ENCODE data around the gene PROC.

The PROC gene

DNA sequence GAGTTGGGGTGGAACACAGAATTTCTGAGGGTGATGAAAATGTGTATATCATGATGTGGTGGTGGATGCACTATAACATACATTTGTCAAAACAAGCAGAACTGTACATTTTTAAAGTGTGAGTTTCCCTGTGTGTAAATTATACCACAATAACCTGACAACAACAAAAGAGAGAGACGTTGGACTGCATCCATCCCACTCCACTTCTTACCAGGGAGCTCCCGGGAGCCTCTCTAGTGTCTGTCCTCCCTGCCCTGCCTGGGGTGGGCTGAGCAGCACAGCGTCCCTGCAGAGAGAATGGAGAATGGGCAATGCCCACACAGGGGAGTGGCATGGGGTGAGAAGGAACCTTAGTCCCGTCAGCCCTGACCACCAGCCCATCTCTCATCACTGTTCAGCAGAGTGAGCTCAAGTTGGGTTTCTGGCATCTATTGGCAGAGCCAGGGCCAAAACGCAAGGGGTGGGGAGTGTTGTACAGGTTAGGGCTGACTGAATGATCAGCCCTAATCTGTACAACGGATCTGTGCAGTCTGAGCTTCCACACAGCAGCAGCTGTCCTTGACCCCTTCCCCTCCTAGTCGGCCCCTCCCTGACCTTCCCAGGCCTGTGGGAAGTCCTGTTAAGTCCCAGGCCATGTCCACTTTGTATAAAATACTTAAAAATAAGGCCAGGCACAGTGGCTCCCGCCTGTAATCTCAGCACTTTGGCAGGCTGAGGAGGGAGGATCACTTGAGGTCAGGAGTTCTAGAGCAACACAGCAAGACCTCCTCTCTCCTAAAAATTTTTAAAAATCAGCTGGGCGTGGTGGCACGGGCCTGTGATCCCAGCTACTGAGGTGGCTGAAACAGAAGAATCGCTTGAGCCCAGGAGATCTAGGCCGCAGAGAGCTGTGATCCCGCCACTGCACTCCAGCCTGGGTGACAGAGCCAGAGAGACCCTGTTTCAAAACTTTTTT, 3.3 kb upstream of the PROC start:
- no peak for DNase-seq (ENCODE audit: low read depth)

DNA sequence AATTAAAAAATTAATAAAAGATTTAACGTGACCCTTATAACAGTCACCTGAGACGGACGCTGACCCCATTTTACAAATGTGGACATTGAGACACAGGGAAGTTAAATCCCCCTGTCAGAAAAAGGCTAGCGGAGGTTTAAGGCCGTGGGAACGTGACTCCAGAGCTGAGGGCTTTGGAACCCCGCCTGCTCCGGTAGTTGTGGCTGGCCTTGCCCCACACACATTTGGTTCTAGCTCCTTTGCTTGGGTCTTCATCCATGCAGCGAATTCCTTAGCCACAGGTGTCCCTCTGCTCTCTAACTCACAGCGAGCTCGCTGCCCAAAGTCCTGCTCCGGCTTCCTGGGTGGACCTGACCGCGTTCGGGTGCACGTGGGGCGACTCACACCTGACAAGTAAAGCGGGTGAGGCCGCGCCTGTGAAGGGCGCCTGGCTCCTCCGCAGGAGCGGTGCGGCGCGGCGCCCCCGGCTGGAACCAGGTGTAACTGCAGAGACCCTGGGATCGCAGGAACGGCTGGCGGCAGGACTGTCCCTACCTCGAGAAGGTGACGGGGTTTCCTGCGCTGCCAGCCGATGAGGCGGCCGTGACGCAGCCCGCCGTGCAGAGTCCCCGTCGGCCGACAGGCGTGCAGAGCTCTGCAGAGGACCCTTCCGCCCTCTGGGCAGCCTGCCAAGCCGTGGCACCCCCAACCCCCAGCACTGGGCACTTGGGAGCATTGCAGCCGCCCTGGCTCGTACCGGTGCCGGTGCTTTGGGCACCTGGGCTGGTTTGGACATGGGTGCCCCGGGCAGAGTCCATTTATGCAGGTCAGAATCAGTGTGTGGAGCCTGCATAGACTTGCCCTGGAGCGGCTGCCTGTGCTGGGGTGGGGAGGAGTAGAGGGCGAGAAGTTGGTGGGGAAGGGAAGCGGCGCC, 2.4 kb upstream of the PROC start:
- no peak for DNase-seq (ENCODE audit: low read depth)

DNA sequence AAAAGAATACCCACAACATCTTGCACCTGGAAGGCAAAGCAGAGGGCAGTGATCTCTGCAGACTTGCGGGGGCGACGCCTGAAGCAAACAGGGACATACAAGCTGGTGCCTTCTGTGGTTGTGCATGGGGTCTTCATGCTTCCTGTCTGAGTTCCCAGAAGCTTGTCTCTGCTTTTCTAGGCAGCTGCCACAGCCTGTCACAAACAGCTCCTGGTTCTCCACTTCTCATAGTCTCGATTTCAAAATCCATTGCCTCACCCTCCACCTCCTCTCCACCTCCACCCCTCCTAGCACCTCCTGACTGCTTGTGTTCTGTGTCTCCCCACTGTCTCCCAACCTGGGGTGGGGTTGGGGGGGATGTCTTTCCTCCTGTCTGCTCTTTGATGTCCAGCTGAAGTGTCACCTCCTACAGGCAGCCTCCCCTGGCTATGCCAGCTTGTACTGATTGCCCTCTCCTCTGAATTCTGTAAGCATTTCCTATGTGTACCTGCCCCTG, 1.7 kb upstream of the PROC start:
- DNase-seq (ENCODE audit: low read depth): no peak

DNA sequence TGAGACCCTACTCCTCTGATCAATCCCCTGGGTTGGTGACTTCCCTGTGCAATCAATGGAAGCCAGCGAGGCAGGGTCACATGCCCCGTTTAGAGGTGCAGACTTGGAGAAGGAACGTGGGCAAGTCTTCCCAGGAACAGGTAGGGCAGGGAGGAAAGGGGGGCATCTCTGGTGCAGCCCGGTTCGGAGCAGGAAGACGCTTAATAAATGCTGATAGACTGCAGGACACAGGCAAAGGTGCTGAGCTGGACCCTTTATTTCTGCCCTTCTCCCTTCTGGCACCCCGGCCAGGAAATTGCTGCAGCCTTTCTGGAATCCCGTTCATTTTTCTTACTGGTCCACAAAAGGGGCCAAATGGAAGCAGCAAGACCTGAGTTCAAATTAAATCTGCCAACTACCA, 821 bp upstream of the PROC start:
- DNase-seq (ENCODE audit: low read depth): no peak

DNA sequence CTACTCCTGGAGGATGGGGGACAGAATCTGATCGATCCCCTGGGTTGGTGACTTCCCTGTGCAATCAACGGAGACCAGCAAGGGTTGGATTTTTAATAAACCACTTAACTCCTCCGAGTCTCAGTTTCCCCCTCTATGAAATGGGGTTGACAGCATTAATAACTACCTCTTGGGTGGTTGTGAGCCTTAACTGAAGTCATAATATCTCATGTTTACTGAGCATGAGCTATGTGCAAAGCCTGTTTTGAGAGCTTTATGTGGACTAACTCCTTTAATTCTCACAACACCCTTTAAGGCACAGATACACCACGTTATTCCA, 844 bp downstream of the PROC start:
- no peak for DNase-seq (ENCODE audit: low read depth)

DNA sequence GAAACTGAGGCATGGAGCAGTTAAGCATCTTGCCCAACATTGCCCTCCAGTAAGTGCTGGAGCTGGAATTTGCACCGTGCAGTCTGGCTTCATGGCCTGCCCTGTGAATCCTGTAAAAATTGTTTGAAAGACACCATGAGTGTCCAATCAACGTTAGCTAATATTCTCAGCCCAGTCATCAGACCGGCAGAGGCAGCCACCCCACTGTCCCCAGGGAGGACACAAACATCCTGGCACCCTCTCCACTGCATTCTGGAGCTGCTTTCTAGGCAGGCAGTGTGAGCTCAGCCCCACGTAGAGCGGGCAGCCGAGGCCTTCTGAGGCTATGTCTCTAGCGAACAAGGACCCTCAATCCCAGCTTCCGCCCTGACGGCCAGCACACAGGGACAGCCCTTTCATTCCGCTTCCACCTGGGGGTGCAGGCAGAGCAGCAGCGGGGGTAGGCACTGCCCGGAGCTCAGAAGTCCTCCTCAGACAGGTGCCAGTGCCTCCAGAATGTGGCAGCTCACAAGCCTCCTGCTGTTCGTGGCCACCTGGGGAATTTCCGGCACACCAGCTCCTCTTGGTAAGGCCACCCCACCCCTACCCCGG, 1.3 kb downstream of the PROC start:
- no peak for DNase-seq (ENCODE audit: low read depth)

DNA sequence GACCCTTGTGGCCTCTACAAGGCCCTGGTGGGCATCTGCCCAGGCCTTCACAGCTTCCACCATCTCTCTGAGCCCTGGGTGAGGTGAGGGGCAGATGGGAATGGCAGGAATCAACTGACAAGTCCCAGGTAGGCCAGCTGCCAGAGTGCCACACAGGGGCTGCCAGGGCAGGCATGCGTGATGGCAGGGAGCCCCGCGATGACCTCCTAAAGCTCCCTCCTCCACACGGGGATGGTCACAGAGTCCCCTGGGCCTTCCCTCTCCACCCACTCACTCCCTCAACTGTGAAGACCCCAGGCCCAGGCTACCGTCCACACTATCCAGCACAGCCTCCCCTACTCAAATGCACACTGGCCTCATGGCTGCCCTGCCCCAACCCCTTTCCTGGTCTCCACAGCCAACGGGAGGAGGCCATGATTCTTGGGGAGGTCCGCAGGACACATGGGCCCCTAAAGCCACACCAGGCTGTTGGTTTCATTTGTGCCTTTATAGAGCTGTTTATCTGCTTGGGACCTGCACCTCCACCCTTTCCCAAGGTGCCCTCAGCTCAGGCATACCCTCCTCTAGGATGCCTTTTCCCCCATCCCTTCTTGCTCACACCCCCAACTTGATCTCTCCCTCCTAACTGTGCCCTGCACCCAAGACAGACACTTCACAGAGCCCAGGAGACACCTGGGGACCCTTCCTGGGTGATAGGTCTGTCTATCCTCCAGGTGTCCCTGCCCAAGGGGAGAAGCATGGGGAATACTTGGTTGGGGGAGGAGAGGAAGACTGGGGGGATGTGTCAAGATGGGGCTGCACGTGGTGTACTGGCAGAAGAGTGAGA, 2.0 kb downstream of the PROC start:
- DNase-seq (ENCODE audit: low read depth): no peak

DNA sequence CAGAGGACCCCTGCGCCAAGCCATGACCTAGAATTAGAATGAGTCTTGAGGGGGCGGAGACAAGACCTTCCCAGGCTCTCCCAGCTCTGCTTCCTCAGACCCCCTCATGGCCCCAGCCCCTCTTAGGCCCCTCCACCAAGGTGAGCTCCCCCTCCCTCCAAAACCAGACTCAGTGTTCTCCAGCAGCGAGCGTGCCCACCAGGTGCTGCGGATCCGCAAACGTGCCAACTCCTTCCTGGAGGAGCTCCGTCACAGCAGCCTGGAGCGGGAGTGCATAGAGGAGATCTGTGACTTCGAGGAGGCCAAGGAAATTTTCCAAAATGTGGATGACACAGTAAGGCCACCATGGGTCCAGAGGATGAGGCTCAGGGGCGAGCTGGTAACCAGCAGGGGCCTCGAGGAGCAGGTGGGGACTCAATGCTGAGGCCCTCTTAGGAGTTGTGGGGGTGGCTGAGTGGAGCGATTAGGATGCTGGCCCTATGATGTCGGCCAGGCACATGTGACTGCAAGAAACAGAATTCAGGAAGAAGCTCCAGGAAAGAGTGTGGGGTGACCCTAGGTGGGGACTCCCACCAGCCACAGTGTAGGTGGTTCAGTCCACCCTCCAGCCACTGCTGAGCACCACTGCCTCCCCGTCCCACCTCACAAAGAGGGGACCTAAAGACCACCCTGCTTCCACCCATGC, 3.0 kb downstream of the PROC start:
- DNase-seq (ENCODE audit: low read depth): no peak

DNA sequence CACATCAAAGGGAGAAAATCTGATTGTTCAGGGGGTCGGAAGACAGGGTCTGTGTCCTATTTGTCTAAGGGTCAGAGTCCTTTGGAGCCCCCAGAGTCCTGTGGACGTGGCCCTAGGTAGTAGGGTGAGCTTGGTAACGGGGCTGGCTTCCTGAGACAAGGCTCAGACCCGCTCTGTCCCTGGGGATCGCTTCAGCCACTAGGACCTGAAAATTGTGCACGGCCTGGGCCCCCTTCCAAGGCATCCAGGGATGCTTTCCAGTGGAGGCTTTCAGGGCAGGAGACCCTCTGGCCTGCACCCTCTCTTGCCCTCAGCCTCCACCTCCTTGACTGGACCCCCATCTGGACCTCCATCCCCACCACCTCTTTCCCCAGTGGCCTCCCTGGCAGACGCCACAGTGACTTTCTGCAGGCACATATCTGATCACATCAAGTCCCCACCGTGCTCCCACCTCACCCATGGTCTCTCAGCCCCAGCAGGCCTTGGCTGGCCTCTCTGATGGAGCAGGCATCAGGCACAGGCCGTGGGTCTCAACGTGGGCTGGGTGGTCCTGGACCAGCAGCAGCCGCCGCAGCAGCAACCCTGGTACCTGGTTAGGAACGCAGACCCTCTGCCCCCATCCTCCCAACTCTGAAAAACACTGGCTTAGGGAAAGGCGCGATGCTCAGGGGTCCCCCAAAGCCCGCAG, 3.8 kb downstream of the PROC start:
- no peak for DNase-seq (ENCODE audit: low read depth)

DNA sequence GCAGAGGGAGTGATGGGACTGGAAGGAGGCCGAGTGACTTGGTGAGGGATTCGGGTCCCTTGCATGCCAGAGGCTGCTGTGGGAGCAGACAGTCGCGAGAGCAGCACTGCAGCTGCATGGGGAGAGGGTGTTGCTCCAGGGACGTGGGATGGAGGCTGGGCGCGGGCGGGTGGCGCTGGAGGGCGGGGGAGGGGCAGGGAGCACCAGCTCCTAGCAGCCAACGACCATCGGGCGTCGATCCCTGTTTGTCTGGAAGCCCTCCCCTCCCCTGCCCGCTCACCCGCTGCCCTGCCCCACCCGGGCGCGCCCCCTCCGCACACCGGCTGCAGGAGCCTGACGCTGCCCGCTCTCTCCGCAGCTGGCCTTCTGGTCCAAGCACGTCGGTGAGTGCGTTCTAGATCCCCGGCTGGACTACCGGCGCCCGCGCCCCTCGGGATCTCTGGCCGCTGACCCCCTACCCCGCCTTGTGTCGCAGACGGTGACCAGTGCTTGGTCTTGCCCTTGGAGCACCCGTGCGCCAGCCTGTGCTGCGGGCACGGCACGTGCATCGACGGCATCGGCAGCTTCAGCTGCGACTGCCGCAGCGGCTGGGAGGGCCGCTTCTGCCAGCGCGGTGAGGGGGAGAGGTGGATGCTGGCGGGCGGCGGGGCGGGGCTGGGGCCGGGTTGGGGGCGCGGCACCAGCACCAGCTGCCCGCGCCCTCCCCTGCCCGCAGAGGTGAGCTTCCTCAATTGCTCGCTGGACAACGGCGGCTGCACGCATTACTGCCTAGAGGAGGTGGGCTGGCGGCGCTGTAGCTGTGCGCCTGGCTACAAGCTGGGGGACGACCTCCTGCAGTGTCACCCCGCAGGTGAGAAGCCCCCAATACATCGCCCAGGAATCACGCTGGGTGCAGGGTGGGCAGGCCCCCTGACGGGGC, 4.6 kb downstream of the PROC start:
- no peak for DNase-seq (ENCODE audit: low read depth)

DNA sequence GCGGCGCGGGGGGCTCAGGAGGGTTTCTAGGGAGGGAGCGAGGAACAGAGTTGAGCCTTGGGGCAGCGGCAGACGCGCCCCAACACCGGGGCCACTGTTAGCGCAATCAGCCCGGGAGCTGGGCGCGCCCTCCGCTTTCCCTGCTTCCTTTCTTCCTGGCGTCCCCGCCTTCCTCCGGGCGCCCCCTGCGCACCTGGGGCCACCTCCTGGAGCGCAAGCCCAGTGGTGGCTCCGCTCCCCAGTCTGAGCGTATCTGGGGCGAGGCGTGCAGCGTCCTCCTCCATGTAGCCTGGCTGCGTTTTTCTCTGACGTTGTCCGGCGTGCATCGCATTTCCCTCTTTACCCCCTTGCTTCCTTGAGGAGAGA, 5.2 kb downstream of the PROC start:
- DNase-seq (ENCODE audit: low read depth): no peak

DNA sequence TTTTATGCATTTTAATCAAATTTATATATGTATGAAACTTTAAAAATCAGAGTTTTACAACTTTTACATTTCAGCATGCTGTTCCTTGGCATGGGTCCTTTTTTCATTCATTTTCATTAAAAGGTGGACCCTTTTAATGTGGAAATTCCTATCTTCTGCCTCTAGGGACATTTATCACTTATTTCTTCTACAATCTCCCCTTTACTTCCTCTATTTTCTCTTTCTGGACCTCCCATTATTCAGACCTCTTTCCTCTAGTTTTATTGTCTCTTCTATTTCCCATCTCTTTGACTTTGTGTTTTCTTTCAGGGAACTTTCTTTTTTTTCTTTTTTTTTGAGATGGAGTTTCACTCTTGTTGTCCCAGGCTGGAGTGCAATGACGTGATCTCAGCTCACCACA, 5.7 kb downstream of the PROC start:
- no peak for DNase-seq (ENCODE audit: low read depth)

DNA sequence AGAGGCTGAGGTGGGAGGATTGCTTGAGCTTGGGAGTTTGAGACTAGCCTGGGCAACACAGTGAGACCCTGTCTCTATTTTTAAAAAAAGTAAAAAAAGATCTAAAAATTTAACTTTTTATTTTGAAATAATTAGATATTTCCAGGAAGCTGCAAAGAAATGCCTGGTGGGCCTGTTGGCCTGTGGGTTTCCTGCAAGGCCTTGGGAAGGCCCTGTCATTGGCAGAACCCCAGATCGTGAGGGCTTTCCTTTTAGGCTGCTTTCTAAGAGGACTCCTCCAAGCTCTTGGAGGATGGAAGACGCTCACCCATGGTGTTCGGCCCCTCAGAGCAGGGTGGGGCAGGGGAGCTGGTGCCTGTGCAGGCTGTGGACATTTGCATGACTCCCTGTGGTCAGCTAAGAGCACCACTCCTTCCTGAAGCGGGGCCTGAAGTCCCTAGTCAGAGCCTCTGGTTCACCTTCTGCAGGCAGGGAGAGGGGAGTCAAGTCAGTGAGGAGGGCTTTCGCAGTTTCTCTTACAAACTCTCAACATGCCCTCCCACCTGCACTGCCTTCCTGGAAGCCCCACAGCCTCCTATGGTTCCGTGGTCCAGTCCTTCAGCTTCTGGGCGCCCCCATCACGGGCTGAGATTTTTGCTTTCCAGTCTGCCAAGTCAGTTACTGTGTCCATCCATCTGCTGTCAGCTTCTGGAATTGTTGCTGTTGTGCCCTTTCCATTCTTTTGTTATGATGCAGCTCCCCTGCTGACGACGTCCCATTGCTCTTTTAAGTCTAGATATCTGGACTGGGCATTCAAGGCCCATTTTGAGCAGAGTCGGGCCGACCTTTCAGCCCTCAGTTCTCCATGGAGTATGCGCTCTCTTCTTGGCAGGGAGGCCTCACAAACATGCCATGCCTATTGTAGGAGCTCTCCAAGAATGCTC, 6.6 kb downstream of the PROC start:
- no peak for DNase-seq (ENCODE audit: low read depth)

DNA sequence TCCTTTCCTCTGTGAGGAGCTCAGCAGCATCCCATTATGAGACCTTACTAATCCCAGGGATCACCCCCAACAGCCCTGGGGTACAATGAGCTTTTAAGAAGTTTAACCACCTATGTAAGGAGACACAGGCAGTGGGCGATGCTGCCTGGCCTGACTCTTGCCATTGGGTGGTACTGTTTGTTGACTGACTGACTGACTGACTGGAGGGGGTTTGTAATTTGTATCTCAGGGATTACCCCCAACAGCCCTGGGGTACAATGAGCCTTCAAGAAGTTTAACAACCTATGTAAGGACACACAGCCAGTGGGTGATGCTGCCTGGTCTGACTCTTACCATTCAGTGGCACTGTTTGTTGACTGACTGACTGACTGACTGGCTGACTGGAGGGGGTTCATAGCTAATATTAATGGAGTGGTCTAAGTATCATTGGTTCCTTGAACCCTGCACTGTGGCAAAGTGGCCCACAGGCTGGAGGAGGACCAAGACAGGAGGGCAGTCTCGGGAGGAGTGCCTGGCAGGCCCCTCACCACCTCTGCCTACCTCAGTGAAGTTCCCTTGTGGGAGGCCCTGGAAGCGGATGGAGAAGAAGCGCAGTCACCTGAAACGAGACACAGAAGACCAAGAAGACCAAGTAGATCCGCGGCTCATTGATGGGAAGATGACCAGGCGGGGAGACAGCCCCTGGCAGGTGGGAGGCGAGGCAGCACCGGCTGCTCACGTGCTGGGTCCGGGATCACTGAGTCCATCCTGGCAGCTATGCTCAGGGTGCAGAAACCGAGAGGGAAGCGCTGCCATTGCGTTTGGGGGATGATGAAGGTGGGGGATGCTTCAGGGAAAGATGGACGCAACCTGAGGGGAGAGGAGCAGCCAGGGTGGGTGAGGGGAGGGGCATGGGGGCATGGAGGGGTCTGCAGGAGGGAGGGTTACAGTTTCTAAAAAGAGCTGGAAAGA, 7.6 kb downstream of the PROC start:
- DNase-seq (ENCODE audit: low read depth): no peak

DNA sequence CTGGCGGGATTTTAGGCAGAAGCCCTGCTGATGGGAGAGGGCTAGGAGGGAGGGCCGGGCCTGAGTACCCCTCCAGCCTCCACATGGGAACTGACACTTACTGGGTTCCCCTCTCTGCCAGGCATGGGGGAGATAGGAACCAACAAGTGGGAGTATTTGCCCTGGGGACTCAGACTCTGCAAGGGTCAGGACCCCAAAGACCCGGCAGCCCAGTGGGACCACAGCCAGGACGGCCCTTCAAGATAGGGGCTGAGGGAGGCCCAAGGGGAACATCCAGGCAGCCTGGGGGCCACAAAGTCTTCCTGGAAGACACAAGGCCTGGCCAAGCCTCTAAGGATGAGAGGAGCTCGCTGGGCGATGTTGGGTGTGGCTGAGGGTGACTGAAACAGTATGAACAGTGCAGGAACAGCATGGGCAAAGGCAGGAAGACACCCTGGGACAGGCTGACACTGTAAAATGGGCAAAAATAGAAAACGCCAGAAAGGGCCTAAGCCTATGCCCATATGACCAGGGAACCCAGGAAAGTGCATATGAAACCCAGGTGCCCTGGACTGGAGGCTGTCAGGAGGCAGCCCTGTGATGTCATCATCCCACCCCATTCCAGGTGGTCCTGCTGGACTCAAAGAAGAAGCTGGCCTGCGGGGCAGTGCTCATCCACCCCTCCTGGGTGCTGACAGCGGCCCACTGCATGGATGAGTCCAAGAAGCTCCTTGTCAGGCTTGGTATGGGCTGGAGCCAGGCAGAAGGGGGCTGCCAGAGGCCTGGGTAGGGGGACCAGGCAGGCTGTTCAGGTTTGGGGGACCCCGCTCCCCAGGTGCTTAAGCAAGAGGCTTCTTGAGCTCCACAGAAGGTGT, 8.5 kb downstream of the PROC start:
- DNase-seq (ENCODE audit: low read depth): no peak

DNA sequence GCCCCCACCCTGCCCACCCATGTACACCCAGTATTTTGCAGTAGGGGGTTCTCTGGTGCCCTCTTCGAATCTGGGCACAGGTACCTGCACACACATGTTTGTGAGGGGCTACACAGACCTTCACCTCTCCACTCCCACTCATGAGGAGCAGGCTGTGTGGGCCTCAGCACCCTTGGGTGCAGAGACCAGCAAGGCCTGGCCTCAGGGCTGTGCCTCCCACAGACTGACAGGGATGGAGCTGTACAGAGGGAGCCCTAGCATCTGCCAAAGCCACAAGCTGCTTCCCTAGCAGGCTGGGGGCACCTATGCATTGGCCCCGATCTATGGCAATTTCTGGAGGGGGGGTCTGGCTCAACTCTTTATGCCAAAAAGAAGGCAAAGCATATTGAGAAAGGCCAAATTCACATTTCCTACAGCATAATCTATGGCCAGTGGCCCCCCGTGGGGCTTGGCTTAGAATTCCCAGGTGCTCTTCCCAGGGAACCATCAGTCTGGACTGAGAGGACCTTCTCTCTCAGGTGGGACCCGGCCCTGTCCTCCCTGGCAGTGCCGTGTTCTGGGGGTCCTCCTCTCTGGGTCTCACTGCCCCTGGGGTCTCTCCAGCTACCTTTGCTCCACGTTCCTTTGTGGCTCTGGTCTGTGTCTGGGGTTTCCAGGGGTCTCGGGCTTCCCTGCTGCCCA, 9.3 kb downstream of the PROC start:
- DNase-seq (ENCODE audit: low read depth): no peak
